Measurements from ENCODE around the gene PPP1R7.

The PPP1R7 gene

GRCh38 chr2:241211276-241211675, 61.0 kb downstream of the PPP1R7 start:
- peak; percentile 1 for ATAC-seq
- no peak for DNase-seq

GRCh38 chr2:241213041-241213440, 62.8 kb downstream of the PPP1R7 start:
- ATAC-seq (no peak), DNase-seq (no peak)

- DNase-seq (no peak), ATAC-seq (no peak)
Measured at GRCh38 chr2:241213567-241213966, 63.3 kb downstream of the PPP1R7 start.

DNA sequence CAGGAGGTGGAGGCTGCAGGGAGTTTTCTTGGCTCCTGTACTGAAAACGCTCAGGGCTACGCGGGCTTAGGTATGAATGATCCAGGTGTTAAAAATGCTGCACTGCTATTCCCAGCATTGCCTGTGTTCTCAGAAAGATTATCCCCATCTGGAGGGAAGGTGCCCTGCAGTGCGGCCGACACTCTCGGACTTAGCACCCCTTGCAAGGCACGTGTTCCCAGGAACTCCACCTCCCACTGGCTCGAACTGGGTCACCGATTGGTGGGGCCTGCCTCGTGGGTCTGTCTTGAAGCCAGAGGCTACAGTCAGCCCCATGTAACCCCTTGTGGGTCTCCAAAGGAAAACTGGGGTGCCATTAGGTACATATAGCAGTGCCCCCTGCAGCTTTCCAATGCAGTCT, 63.9 kb downstream of the PPP1R7 start:
- DNase-seq (no peak), ATAC-seq (no peak)

DNA sequence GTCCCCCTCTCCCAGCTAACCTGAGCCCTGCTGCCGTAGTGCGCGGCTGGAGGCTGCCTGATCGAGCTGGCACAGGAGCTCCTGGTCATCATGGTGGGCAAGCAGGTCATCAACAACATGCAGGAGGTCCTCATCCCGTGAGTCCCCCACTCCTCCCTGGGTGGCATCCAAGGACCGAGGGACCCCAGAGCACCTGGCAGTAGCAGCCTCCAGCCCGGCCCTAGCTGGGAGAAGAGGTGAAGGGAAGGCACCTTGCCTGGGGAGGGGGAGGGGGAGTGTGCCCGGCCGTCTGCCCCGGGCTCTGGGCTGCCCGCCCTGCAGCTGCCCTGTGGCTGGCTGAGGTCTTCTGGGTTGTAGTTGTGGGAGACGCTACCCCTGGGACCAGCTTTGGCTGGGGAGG, 64.5 kb downstream of the PPP1R7 start:
- ATAC-seq, result no peak
- DNase-seq, result no peak

- ATAC-seq (no peak), DNase-seq (no peak)
Measured at GRCh38 chr2:241215421-241215820, 65.2 kb downstream of the PPP1R7 start.

DNA sequence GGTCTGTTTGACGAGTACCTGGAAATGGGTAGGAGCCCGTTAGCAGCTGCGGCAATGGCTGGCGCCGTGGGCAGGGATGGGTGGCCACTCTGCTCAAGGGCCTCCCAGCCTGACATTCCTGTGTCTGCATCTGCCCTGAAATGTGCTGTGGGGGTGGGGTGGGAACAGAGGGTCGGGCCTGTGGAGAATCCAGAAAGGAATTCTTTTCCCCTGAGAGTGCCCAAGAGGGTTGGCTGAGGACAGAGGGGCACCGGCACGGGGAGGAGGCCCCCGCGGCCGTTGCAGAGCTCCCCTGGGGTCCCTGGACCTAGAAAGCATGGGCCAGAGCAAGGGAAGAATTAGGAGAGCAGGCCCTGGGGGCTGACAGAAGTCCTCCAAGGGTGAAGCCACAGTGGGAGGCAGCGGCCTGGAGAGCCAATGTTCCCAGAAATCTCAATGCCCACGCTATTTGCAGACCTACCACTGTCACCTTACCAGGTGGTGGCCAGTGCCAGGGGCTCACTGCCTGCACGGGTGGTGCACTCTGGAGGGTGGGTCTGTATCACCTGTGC, 66.0 kb downstream of the PPP1R7 start:
- ATAC-seq (no peak), DNase-seq (no peak)

DNA sequence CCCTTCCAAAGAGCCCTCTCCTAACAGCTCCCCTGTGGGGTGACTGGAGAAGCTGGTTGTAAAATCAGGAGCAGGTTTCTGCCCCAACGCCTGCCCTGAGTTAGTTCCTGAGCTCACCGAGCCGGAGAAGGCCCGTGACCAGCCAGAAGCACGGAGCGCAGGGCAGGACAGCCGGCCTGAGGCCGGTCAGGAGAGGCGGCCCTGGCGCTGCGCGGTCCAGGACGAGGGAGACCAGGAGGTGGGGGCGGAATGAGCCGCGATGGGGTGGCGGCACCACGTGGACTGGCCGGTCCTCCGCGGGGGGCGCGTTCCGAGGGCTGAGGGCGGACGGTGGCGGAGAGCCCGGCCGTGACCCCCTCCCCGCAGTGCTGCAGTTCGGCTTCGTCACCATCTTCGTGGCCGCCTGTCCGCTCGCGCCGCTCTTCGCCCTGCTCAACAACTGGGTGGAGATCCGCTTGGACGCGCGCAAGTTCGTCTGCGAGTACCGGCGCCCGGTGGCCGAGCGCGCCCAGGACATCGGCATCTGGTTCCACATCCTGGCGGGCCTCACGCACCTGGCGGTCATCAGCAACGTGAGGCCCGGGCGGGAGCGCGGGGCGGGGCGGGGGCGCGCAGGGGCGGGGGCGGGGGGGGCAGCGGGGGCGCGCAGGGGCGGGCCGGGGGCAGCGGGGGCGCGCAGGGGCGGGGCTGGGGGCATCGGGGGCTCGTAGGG, 67.2 kb downstream of the PPP1R7 start:
- DNase-seq (peak; percentile 47), ATAC-seq (peak; percentile 30)

GRCh38 chr2:241218131-241219029, 68.1 kb downstream of the PPP1R7 start:
- DNase-seq, result peak; percentile 51
- peak; percentile 16 for ATAC-seq

DNA sequence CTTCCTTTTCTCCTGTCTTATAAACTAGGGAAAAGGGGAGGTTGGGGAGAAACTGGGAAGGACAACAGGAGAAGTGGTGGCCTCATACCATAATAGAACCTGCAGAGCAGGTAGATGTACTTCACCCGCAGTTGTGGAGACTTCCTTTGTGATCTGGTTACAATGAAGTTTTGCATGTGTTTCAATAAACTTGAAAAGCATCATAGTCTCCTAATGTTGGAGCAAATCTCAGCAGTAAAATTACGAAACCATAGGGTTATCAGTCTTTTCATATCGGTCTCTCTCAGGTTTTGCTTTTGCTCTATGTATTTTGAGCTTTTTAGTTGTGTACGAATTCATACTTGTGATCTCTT, 68.7 kb downstream of the PPP1R7 start:
- DNase-seq (no peak), ATAC-seq (no peak)

DNA sequence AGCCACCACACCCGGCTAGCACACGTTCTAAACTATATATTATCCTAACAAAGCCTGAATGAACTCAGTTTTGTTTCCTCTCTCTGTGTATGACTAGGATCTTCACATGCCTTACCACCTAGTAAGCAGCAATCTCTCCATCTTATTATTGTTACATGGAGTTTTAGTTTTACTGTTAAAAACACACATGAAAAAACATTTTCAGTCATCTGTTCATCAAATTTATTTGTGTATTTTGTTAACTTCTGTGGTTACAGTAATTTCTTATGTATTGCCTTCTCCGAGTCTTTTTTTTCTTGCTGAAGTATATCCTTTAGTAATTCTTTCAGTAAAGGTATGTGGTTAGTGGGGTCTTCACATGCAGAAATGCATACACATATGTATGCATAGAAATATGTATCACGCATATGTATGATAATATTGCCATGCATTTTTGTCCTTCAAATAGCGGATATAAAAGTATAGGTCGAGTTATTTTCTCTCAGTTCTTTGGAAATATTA, 69.6 kb downstream of the PPP1R7 start:
- ATAC-seq, result no peak

DNA sequence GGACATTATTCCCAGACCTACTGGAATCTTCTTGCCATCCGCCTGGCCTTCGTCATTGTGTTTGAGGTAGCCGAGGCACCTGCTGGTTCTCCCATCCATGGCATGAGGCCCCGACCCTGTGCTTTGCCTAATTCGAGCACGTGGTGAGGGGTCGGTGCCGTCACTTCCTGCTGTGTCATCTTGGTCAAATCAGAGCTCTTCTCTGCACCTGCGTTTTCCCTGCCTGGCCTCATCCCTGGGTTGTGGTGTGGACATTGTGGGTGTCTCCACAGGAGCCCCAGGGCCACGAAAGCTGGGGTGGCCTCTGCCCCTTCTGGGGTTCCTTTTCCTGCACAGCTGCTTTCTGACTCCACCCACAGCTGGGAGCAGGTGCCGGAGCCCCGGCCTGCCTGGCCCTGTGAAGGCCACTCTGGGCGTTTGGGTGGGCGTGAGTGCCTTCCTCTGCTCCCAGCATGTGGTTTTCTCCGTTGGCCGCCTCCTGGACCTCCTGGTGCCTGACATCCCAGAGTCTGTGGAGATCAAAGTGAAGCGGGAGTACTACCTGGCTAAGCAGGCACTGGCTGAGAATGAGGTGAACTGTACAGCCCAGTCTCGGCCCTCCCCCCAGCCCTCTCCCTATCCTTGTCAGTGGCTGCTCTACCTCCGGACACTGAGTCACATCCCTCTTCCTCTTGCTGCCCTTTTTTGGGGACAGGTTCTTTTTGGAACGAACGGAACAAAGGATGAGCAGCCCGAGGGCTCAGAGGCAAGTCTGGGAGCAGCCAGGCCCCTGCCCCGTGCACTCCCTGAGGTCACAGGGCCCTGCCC, 73.1 kb downstream of the PPP1R7 start:
- ATAC-seq (peak; percentile 22), DNase-seq (peak; percentile 27)

More for the DNA sequence above, 69.6 kb downstream of the PPP1R7 start:
- no peak for DNase-seq

GRCh38 chr2:241224018-241224850, 74.0 kb downstream of the PPP1R7 start:
- ATAC-seq, result peak; percentile 7
- DNase-seq, result no peak

DNA sequence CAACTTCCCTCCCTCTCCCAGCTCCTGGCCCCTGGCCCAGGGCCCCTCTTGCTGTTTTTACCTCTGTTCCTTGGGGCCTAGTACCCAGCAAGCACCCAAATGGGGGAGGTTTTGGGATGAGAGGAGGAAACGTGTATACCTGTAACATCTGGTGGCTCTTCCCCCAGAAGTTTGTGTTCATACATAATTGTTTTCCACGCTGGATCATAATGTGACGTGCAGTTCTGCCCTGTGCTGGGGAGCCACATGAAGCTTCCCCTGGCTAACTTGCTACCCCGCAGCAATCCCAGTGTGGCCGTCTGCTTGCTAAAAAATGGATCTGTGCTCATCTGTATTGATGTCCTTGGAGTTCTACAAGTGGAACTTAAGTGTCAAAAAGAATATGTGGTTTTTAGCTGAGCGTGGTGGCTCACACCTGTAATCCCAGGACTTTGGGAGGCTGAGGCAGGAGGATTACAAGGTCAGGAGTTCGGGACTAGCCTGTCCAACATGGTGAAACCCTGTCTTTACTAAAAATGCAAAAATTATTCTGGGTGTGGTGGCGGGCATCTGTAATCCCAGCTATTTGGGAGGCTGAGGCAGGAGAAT, 74.7 kb downstream of the PPP1R7 start:
- no peak for DNase-seq
- ATAC-seq, result no peak

DNA sequence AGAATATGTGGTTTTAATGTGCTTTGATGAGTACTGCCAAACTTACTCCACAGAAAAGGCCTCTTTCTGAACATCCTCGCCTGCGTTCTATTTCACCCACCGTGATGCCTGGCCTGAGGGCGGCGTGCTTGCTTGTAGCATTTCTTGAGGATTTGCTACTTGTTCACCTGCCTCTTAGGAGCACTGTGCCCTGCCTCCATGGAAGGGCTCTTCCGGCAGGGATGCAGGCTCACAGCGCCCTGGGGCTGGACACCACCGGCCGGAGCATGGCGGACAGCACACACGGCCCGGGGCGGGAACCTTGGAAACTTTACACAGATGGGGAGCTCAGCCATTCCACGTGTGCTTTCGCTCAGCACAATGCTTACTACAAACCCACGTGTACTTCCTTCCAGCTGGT, 75.3 kb downstream of the PPP1R7 start:
- no peak for DNase-seq
- no peak for ATAC-seq

GRCh38 chr2:241225983-241226382, 75.7 kb downstream of the PPP1R7 start:
- ATAC-seq, result no peak
- no peak for DNase-seq

DNA sequence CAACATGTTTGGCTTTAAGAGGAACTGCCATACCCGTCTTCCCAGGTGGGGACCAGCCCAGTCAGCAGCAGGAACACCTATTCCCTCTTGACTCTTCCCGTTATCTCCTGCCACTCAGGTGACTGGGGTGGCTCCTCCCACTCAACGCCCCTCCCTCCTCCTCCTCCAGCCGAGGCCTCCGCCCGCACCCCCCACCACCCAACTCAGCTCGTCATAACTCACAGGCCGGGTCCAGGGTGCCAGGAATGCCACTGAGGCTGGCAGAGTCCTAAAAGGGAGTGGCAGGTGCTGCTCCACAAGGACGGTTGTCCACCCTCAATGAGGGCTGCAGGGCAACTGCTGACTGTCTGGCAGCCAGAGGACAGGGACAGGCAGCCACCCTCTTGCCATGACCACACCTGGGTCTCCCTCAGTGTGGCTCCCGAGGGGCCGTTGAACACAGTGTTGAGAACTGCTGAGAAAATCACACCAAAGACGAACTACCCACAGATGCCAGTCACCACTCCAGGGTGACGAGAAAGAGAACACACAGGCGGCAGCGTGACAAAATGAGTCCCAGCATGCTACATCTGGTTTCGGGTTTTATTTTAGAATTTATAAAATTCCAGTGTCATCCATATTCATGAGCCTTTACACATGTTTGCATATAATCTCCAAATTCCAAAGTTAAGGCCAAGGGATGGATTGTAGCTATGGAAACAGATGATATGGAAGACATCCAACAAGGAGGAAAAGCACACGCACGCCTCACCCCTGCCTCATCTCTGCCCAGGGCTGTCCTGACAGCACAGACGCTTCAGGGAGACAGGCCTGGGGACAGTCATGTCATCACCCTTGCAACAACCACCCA, 76.7 kb downstream of the PPP1R7 start:
- ATAC-seq (no peak), DNase-seq (no peak)

DNA sequence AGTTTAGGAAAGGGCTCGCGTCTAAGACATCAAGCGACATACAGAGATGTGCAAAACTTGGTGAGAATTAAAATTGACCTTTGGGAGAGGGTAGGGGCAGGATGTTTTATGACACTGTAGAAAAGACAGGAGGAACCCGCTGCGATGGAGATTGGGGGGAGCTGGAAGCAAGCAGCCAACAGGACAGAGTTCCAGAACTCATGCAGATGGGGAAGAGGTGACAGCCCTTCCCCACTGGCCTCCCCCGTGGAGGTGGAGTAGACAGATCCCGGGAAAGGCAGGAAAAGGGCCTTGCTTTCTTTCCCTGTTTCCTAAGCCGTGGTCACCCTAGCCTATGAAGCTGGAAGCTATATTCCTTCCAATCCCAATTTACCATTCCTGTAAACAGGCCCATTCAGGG, 77.3 kb downstream of the PPP1R7 start:
- DNase-seq (no peak), ATAC-seq (no peak)

DNA sequence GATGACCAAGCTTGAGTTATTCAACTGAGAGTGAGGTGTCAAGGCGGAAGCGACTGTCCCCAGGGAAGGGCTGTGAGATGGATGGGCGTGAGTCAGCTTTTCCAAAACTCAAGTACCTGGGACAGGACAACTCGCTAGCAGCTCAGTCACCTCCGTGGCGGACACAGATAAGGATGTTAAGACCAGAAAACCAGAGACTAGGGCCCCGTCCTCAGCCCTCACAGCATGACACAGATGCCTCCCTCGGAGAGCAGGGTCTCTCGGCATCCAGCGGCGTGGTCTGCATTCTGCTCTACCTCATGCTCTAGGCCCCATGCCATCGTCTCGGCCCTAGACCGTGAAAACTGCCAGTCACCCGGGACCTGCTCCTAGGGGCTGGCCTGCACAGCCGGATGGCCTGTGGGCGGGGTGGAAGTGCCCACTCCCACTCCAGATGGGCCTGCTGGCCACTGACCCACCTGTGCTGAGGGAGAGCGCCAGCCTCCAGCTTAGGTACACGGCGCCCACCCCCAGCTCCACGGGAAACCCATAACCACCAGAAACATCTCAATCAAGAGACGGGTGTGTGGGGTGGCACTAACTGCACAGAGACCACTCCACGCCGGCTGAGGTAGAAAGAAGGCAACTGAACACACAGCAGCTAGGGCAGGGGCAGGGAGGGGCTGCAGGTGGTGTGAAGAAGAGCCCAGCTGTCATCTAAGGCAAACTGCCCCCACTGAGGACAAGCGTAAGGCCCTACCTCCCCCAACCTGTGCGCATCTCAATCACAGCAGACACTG, 78.0 kb downstream of the PPP1R7 start:
- DNase-seq, result no peak
- no peak for ATAC-seq
